ENCODE measurements around the gene FBXL7.

Gene FBXL7

GRCh38 chr5:15689836-15690235, 189.9 kb downstream of the FBXL7 start:
- TF ChIP-seq Cebpa-rat (IDR thresholded peaks at IDR 0.05): no peak
- no peak overlapping the region for H3K9ac ChIP-seq
- no peaks in the 10 kb centered on the region for H3K27me3 ChIP-seq
- H3K4me1 ChIP-seq: peaks cover 0 to under 1% (median 0%) of the 10 kb centered on the region in 10 experiments; a peak in 1 of 20 replicates
- no peaks in the 10 kb centered on the region for H3K36me3 ChIP-seq
- no peaks in the 10 kb centered on the region for H3K9me3 ChIP-seq (replicated peaks in 1 of 11)
- H3K4me3 ChIP-seq: no peak overlapping the region
- H3K4me2 ChIP-seq: no peak overlapping the region
- no peak overlapping the region for H3K27ac ChIP-seq
- H4K20me1 ChIP-seq: no peaks in the 10 kb centered on the region

DNA sequence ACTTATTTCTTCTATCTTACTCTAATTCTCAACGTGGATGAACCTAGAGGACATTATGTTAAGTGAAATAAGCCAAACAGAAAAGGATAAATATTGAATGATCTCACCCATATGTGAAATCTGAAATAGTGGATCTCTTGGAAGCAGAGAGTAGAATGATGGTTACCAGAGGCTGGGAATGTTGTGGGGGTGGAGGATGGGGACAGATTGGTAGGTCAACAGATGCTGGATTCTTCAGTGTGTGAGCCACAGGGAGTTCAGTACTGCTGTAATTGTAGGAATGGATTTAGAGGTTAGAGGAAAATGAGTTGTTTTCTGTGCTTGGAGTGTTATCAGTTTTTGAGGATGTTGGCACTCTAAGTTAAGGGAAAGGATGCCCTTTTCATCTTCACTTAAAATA, 190.6 kb downstream of the FBXL7 start:
- Histone ChIP-seq H3K4me1 (peaks cover 0 to 8% (median 0%) of the 10 kb centered on the region in 10 experiments; a peak in 1 of 20 replicates), H3K9ac (no peak overlapping the region), H3K27me3 (no peaks in the 10 kb centered on the region), H3K4me3 (no peak overlapping the region), H3K27ac (no peak overlapping the region), H3K4me2 (no peak overlapping the region), H3K36me3 (no peaks in the 10 kb centered on the region), H4K20me1 (no peaks in the 10 kb centered on the region), H3K9me3 (replicated peaks in 1 of 11) (no peaks in the 10 kb centered on the region)
- TF ChIP-seq Cebpa-rat (IDR thresholded peaks at IDR 0.05): no peak

GRCh38 chr5:15691521-15691920, 191.5 kb downstream of the FBXL7 start:
- Histone ChIP-seq H3K9ac (no peak overlapping the region), H3K27me3 (no peaks in the 10 kb centered on the region), H3K36me3 (no peaks in the 10 kb centered on the region), H3K4me2 (no peak overlapping the region), H3K4me1 (peaks cover 0 to 8% (median 0%) of the 10 kb centered on the region in 10 experiments; a peak in 1 of 20 replicates), H3K9me3 (replicated peaks in 1 of 11) (no peaks in the 10 kb centered on the region), H4K20me1 (no peaks in the 10 kb centered on the region), H3K27ac (no peak overlapping the region), H3K4me3 (no peak overlapping the region)
- no peak for TF ChIP-seq Cebpa-rat (IDR thresholded peaks at IDR 0.05)

DNA sequence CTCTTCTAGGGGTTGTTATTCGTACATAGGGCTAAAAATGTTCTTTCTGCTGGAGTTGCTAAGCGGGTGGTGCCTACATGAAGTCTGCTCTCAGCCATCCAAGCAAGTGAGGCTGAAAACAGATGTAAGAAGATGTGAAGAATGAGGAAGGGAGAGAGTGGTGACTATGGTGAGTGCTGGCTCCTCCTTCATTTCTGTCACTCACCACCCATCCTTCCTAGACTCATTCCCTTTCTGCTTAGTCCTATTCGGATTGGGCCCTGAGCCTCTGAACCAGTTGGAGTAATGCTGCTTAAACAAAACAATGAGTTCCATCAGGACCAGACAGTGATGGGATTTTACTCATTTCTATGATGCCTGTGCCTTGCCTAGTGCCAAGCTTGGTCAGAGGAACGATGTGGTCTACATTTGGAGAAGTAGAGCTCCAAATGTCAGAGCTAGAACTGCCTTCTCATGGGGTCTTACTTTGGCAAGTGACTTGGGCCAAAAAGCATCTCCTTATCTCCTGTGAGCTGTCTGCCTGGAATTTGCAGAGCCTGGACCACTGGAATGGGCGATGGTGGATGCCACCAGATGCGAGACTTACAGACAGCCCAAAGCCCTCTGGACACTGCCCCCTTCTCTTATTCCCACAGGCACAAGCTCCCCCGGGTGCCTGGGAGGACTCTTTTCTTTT, 192.9 kb downstream of the FBXL7 start:
- Histone ChIP-seq H3K27me3 (no peaks in the 10 kb centered on the region), H3K9me3 (replicated peaks in 1 of 11) (no peaks in the 10 kb centered on the region), H3K36me3 (no peaks in the 10 kb centered on the region), H3K4me2 (no peak overlapping the region), H3K9ac (no peak overlapping the region), H3K4me1 (peaks cover 0 to 8% (median 0%) of the 10 kb centered on the region in 10 experiments; a peak in 1 of 20 replicates), H3K27ac (no peak overlapping the region), H4K20me1 (no peaks in the 10 kb centered on the region), H3K4me3 (no peak overlapping the region)
- TF ChIP-seq Cebpa-rat (IDR thresholded peaks at IDR 0.05): no peak

- no peak overlapping the region for H3K27ac ChIP-seq
- TF ChIP-seq Cebpa-rat (IDR thresholded peaks at IDR 0.05): no peak
Measured at GRCh38 chr5:15693382-15693728, 193.4 kb downstream of the FBXL7 start.

GRCh38 chr5:15693933-15694332, 194.0 kb downstream of the FBXL7 start:
- no peak for TF ChIP-seq Cebpa-rat (IDR thresholded peaks at IDR 0.05)
- Histone ChIP-seq H3K4me2 (no peak overlapping the region), H3K4me1 (peaks cover 0 to 8% (median 0%) of the 10 kb centered on the region in 10 experiments; a peak in 1 of 20 replicates), H3K9me3 (replicated peaks in 1 of 11) (no peaks in the 10 kb centered on the region), H3K27me3 (no peaks in the 10 kb centered on the region), H3K27ac (no peak overlapping the region), H3K36me3 (no peaks in the 10 kb centered on the region), H4K20me1 (no peaks in the 10 kb centered on the region), H3K9ac (no peak overlapping the region), H3K4me3 (no peak overlapping the region)

More at GRCh38 chr5:15693382-15693728, 193.4 kb downstream of the FBXL7 start:
- H4K20me1 ChIP-seq: no peaks in the 10 kb centered on the region
- peaks cover 0 to 8% (median 0%) of the 10 kb centered on the region in 10 experiments; a peak in 1 of 20 replicates for H3K4me1 ChIP-seq
- H3K4me2 ChIP-seq: no peak overlapping the region
- no peaks in the 10 kb centered on the region for H3K36me3 ChIP-seq
- H3K27me3 ChIP-seq: no peaks in the 10 kb centered on the region
- no peaks in the 10 kb centered on the region for H3K9me3 ChIP-seq (replicated peaks in 1 of 11)
- no peak overlapping the region for H3K4me3 ChIP-seq
- H3K9ac ChIP-seq: no peak overlapping the region

DNA sequence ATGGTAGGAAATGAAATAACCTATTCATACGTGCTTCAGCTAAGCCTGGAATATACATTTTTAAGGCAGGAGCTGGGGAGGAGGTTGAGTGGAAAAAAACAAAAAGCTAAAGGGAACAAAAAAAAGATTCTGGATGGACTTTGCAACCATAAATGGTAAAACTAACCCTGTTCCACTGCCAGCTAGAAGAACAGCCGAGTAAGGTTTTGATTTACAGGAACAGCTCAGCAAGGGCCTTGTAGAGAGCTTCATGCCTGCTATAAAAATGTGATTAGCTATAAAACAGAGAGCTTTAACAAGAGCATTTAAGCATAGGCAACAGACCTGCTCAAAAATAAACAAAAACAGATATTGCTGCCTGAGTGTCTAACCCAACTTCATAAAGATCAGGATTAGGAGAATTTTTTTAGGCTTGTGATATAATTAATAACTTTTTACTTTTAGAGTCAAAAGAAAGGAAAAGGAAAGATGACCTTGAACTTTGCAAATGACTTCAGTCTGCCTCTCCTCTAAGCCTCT, 194.8 kb downstream of the FBXL7 start:
- no peaks in the 10 kb centered on the region for H3K36me3 ChIP-seq
- peaks cover 0 to 8% (median 0%) of the 10 kb centered on the region in 10 experiments; a peak in 1 of 20 replicates for H3K4me1 ChIP-seq
- no peaks in the 10 kb centered on the region for H3K9me3 ChIP-seq (replicated peaks in 1 of 11)
- H4K20me1 ChIP-seq: no peaks in the 10 kb centered on the region
- TF ChIP-seq Cebpa-rat (IDR thresholded peaks at IDR 0.05): no peak
- H3K27ac ChIP-seq: no peak overlapping the region
- H3K27me3 ChIP-seq: no peaks in the 10 kb centered on the region
- no peak overlapping the region for H3K4me2 ChIP-seq
- no peak overlapping the region for H3K4me3 ChIP-seq
- no peak overlapping the region for H3K9ac ChIP-seq

- Histone ChIP-seq H3K4me3 (no peak overlapping the region), H3K27ac (no peak overlapping the region), H3K9ac (no peak overlapping the region)
Measured at GRCh38 chr5:15695215-15695731, 195.3 kb downstream of the FBXL7 start.

DNA sequence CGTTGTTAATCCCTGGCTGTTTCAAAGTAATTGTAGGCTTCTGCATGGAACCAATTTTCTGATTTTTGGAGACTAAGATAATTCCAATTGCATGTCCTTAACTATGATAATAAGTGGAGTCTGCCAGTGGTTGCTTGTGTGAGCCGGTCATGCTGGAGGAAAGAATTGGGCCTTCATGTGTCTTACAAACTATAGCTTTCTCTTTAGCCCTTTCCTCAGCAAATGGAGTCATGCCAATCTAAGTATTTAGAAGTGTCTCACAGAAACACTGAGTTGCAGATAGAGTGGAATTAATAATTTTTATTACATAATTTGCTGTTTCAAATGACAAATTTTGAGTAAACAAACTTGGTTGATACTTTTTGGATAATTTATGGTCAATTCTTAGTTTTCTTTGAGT, 200.4 kb downstream of the FBXL7 start:
- Histone ChIP-seq H3K9me3 (replicated peaks in 1 of 11) (no peaks in the 10 kb centered on the region), H3K4me2 (no peak overlapping the region), H3K27me3 (no peaks in the 10 kb centered on the region), H3K4me3 (no peak overlapping the region), H4K20me1 (no peaks in the 10 kb centered on the region), H3K4me1 (peaks cover 0 to 8% (median 0%) of the 10 kb centered on the region in 10 experiments; a peak in 1 of 20 replicates), H3K9ac (no peak overlapping the region), H3K27ac (no peak overlapping the region), H3K36me3 (no peaks in the 10 kb centered on the region)
- no peak for TF ChIP-seq Cebpa-rat (IDR thresholded peaks at IDR 0.05)

More at GRCh38 chr5:15695215-15695731, 195.3 kb downstream of the FBXL7 start:
- Histone ChIP-seq H3K9me3 (replicated peaks in 1 of 11) (no peaks in the 10 kb centered on the region), H3K4me1 (peaks cover 0 to 8% (median 0%) of the 10 kb centered on the region in 10 experiments; a peak in 1 of 20 replicates), H3K27me3 (no peaks in the 10 kb centered on the region), H4K20me1 (no peaks in the 10 kb centered on the region), H3K36me3 (no peaks in the 10 kb centered on the region), H3K4me2 (no peak overlapping the region; a peak in 1 of 22 replicates)
- TF ChIP-seq Cebpa-rat (IDR thresholded peaks at IDR 0.05): no peak

DNA sequence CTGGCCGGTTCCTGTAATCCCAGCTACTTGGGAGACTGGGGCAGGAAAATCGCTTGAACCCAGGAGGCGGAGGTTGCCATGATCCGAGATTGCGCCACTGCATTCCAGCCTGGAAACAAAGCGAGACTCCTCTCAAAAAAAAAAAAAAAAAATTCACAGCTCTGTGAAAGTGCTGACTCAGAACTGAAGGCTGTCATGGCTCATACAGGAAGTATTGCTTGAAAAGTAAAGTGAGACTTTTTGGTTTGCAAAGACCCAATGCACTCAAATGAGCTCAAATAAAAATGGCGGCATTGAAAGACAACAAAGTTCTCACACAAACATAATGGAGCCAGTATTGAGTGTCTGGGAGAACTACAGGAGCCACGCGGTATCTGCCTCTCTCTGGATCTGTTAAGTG, 202.1 kb downstream of the FBXL7 start:
- H3K4me3 ChIP-seq: no peak overlapping the region
- TF ChIP-seq Cebpa-rat (IDR thresholded peaks at IDR 0.05): no peak
- no peaks in the 10 kb centered on the region for H3K9me3 ChIP-seq (replicated peaks in 1 of 11)
- no peaks in the 10 kb centered on the region for H3K36me3 ChIP-seq
- no peak overlapping the region for H3K9ac ChIP-seq
- 0 out of 20 replicates have a peak, but pooled peaks cover 0 to 6% (median 0%) of the 10 kb centered on the region in 10 experiments for H3K4me1 ChIP-seq
- no peak overlapping the region for H3K4me2 ChIP-seq
- no peaks in the 10 kb centered on the region for H3K27me3 ChIP-seq
- no peak overlapping the region for H3K27ac ChIP-seq
- H4K20me1 ChIP-seq: no peaks in the 10 kb centered on the region
